ENCODE measurements around the gene PTPN12.

The PTPN12 gene

GRCh38 chr7:77658928-77659327, 121.8 kb downstream of the PTPN12 start:
- no peaks in the 10 kb centered on the region for H3K36me3 ChIP-seq (ENCODE audit: control insufficient read depth, insufficient read depth, low read length)
- no peak overlapping the region for H3K4me3 ChIP-seq (replicated peaks; ENCODE audit: low read depth, low read length)
- H3K27me3 ChIP-seq (replicated peaks; ENCODE audit: control insufficient read depth, insufficient read depth, low read length), result no peaks in the 10 kb centered on the region
- no peak for DNase-seq (ENCODE audit: extremely low read depth, insufficient read length)
- no peak for TF ChIP-seq CTCF (IDR thresholded peaks at IDR 0.05; ENCODE audit: insufficient read depth, low read length, poor library complexity, severe bottlenecking)

GRCh38 chr7:77661816-77662215, 124.7 kb downstream of the PTPN12 start:
- no peaks in the 10 kb centered on the region for H3K27me3 ChIP-seq (replicated peaks; ENCODE audit: control insufficient read depth, insufficient read depth, low read length)
- no peak for TF ChIP-seq CTCF (IDR thresholded peaks at IDR 0.05; ENCODE audit: insufficient read depth, low read length, poor library complexity, severe bottlenecking)
- H3K4me3 ChIP-seq (replicated peaks; ENCODE audit: low read depth, low read length), result no peak overlapping the region
- DNase-seq (ENCODE audit: extremely low read depth, insufficient read length), result no peak
- H3K36me3 ChIP-seq (ENCODE audit: control insufficient read depth, insufficient read depth, low read length), result no peaks in the 10 kb centered on the region

GRCh38 chr7:77662869-77663268, 125.8 kb downstream of the PTPN12 start:
- DNase-seq (ENCODE audit: extremely low read depth, insufficient read length), result no peak
- Histone ChIP-seq H3K36me3 (ENCODE audit: control insufficient read depth, insufficient read depth, low read length) (no peaks in the 10 kb centered on the region), H3K4me3 (replicated peaks; ENCODE audit: low read depth, low read length) (no peak overlapping the region), H3K27me3 (replicated peaks; ENCODE audit: control insufficient read depth, insufficient read depth, low read length) (no peaks in the 10 kb centered on the region)
- no peak for TF ChIP-seq CTCF (IDR thresholded peaks at IDR 0.05; ENCODE audit: insufficient read depth, low read length, poor library complexity, severe bottlenecking)

- Histone ChIP-seq H3K27me3 (replicated peaks; ENCODE audit: control insufficient read depth, insufficient read depth, low read length) (no peaks in the 10 kb centered on the region), H3K4me3 (replicated peaks; ENCODE audit: low read depth, low read length) (no peak overlapping the region), H3K36me3 (ENCODE audit: control insufficient read depth, insufficient read depth, low read length) (no peaks in the 10 kb centered on the region)
- TF ChIP-seq CTCF (IDR thresholded peaks at IDR 0.05; ENCODE audit: insufficient read depth, low read length, poor library complexity, severe bottlenecking), result no peak
- no peak for DNase-seq (ENCODE audit: extremely low read depth, insufficient read length)
Observed at GRCh38 chr7:77664715-77665114, 127.6 kb downstream of the PTPN12 start.

GRCh38 chr7:77665161-77665560, 128.1 kb downstream of the PTPN12 start:
- no peak for TF ChIP-seq CTCF (IDR thresholded peaks at IDR 0.05; ENCODE audit: insufficient read depth, low read length, poor library complexity, severe bottlenecking)
- no peak overlapping the region for H3K4me3 ChIP-seq (replicated peaks; ENCODE audit: low read depth, low read length)
- DNase-seq (ENCODE audit: extremely low read depth, insufficient read length), result no peak
- H3K27me3 ChIP-seq (replicated peaks; ENCODE audit: control insufficient read depth, insufficient read depth, low read length), result no peaks in the 10 kb centered on the region
- H3K36me3 ChIP-seq (ENCODE audit: control insufficient read depth, insufficient read depth, low read length), result no peaks in the 10 kb centered on the region

- H3K36me3 ChIP-seq (ENCODE audit: control insufficient read depth, insufficient read depth, low read length), result no peaks in the 10 kb centered on the region
- DNase-seq (ENCODE audit: extremely low read depth, insufficient read length), result no peak
- TF ChIP-seq CTCF (IDR thresholded peaks at IDR 0.05; ENCODE audit: insufficient read depth, low read length, poor library complexity, severe bottlenecking), result no peak
- H3K27me3 ChIP-seq (replicated peaks; ENCODE audit: control insufficient read depth, insufficient read depth, low read length), result no peaks in the 10 kb centered on the region
- H3K4me3 ChIP-seq (replicated peaks; ENCODE audit: low read depth, low read length), result no peak overlapping the region
Observed at GRCh38 chr7:77667459-77668086, 130.5 kb downstream of the PTPN12 start.
